Muscle layer of colon (tissue), 2 donors: ENCODE data around the gene SRRM5.

ENCODE experiments used
- H3K27ac ChIP-seq: one replicate; pipeline ENCODE4 v1.7.0; 2013; ENCODE audit warnings: low read depth, mild to moderate bottlenecking, low read length, moderate library complexity
- H3K27me3 ChIP-seq, 2 donors: one replicate each; pipeline ENCODE4 v1.7.0; 2013; ENCODE audit warnings: low read length in 2 of 2, mild to moderate bottlenecking in 2 of 2; ENCODE audit not compliant: insufficient read depth in 2 of 2, control insufficient read depth in 1 of 2
- H3K36me3 ChIP-seq: one replicate; pipeline ENCODE4 v1.7.0; 2013; ENCODE audit warnings: mild to moderate bottlenecking, low read length; ENCODE audit not compliant: insufficient read depth
- H3K4me1 ChIP-seq: one replicate; pipeline ENCODE4 v1.7.0; 2013; ENCODE audit warnings: mild to moderate bottlenecking, low read length; ENCODE audit not compliant: insufficient read depth
- H3K4me3 ChIP-seq, 2 donors: one replicate each; pipeline ENCODE4 v1.7.0; 2013; ENCODE audit warnings: low read length in 2 of 2, low read depth in 1 of 2, mild to moderate bottlenecking in 1 of 2, moderate library complexity in 1 of 2
- H3K9ac ChIP-seq: one replicate; pipeline ENCODE4 v1.7.0; 2013; ENCODE audit warnings: low read length
- H3K9me3 ChIP-seq: one replicate; pipeline ENCODE4 v1.7.0; 2013; ENCODE audit warnings: mild to moderate bottlenecking, low read length
- donor health status: abdominal sarcoma.
- donor health status: Adenocarcinoma of cecum.

SRRM5 gene

DNA sequence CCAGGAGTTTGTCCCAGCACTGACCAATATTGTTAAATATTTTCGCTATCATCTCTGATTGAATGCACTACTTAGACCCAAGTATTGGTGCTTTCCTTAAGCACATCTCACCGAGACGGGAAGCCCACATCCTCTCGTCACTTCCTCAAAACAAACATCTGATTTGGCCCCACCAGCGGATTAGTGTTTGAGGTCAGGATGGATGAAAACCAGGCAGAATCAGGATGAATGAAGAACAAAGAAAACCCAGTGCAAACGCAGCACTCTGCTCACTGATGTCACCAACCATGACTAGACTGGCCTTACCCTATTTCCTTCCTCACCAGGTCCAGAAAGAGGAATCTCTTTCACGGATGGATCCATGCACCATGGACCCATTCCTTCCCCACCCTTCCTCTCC, 52.1 kb downstream of the SRRM5 start:
- Histone ChIP-seq H3K36me3 (no peaks in the 10 kb centered on the region), H3K4me1 (peaks cover 5% of the 10 kb centered on the region), H3K27me3 (no peaks in the 10 kb centered on the region), H3K9me3 (no peaks in the 10 kb centered on the region), H3K9ac (no peak overlapping the region), H3K27ac (no peak overlapping the region), H3K4me3 (no peak overlapping the region)
